Right lobe of liver (tissue), 4 donors: ENCODE measurements around the gene CDC42BPA.

Experiments
- CTCF ChIP-seq, 4 donors: fragments of 200-600 bp in 3 of 4; fragments of 450-650 bp in 1 of 4; IDR thresholded peaks; one replicate each; pipeline versions ENCODE4 v1.5.1 to v1.8.0; 2016 to 2022; ENCODE audit warnings: antibody characterized with exemption in 4 of 4, mild to moderate bottlenecking in 2 of 4
- POLR2A ChIP-seq: fragments of 450-650 bp; IDR thresholded peaks from one replicate; pipeline ENCODE4 v1.6.1; 2017; ENCODE audit warnings: antibody characterized with exemption, mild to moderate bottlenecking
- donor health status: DM: no; HTN: no; CAD: no.
- donor health status: DM: no; HTN: no; CAD: no.
- donor health status: DM: no; HTN: yes; CAD: no.

- TF ChIP-seq CTCF (IDR thresholded peaks at IDR 0.05): no peak
- TF ChIP-seq POLR2A: no peak
Measured at GRCh38 chr1:227065311-227065710, 253.0 kb downstream of the CDC42BPA start.
